GM18858 (cell line): Measurements from ENCODE around the gene TRIM34.
"Not testable (repeated sequence)": the region's sequence is repeated elsewhere in the genome, so short reads cannot be mapped to it uniquely, and the experiment has no call there.

ENCODE experiments used
- ATAC-seq: cut with Tn5 transposase; IDR thresholded peaks from one replicate; pipeline ENCODE4 v1.9.1; 2021; ENCODE audit not compliant: unreplicated experiment

TRIM34 gene

DNA sequence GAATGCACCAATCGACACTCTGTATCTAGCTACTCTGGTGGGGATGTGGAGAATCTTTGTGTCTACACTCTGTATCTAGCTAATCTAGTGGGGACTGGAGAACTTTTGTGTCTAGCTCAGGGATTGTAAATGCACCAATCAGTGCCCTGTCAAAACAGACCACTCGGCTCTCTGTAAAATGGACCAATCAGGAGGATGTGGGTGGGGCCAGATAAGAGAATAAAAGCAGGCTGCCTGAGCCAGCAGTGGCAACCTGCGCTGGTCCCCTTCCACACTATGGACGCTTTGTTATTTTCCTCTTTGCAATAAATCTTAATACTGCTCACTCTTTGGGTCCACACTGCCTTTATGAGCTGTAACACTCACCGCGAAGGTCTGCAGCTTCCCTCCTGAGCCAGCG is 58.8 kb downstream of the TRIM34 start:
- not testable (repeated sequence) for ATAC-seq

DNA sequence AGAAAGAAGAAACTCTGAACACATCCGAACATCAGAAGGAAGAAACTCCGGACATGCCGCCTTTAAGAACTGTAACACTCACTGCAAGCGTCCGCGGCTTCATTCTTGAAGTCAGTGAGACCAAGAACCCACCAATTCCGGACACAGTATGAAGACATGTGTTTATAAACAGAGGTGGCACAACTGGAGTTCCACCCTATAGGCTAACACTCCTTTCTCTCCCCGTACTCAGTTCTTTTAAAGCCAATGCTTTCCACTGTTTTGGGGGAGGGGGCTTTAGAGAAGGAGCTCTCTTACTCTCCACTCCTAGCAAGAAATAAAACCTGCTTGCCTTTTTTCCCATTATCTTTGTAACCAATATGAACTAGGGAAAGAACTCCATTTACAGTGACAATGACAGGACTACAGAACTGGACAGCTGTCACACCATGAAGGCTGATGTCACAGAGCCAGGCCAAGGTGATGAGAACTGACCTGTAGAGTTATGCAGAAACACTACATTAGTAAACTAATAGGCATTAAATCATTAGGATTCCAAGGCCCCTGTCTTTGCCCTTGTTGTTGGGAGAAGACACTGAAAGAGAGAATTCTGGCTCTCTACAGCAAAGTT is 59.3 kb downstream of the TRIM34 start:
- ATAC-seq: peak; percentile 1

DNA sequence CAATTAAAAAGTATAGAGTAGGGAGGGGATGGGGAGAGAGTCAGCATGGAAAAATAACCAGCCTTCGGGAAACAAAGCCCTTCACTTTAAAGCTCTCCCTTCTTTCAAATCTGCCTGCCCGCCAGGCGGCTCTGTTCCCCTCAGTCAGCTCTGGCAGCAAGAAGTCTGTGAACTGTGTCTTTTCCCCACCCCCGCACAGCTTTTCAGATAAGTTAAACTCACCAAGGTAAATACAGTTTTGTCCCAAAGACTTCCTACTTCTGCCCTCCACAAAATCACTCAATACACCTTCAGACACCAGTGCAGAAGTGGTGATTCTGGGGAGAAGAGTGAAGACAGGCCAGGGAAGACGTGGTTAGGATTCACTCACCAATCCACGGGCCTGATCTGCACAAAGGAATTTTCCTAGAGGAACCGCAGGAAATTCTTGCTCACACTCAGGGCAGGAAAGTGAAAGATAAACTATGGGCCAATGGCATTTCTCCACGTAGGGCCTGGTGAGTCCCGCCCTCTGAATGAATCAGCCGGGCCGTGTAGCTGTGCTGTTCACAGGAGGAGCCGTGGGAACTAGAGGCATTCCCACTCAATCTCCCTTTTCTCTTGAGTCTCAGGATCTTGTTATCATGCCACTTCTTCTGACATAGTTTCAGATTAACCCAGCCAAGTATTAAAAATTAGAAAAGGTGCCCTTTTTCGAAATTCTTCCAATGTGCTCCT is 60.0 kb downstream of the TRIM34 start, which contains the start of gene TRIM5:
TRIM5 (minus strand) TSS at position 429 of the 717 bp plus-strand sequence. CDS start 4,897 bp downstream, outside the sequence.
- ATAC-seq: peak; percentile 51

DNA sequence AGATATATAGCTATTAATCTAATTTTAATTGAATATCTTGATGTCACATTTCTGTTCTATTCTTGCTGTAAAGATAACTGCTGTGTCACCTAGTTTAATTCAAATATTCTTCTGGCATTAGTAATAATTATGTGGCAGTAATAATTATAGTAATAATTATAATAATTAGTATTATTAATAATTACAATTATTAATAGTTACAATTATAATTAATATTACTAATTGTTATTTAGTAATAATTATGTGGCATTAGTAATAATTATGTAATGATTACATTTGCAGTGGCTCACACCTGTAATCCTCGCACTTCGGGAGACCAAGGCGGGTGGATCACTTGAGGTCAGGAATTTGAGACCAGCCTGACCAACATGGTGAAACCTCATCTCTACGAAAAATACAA is 61.6 kb downstream of the TRIM34 start:
- no peak for ATAC-seq

DNA sequence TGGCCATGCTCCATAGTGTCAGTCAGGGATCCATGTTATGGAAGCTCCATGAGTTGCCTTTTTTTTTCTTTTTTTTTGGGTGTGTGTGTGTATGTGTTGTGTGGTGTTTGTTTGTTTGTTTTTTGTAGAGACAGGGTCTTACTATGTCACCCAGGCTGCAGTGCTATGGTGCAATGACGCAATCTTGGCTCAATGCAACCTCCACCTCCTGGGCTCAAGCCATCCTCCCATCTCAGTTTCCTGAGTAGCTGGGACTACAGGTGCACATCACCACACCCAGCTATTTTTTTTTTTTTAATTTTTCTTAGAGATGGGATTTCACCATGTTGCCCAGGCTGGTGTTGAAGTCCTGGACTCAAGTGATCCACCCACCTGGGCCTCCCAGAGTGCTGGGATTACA is 63.7 kb downstream of the TRIM34 start:
- ATAC-seq: no peak

DNA sequence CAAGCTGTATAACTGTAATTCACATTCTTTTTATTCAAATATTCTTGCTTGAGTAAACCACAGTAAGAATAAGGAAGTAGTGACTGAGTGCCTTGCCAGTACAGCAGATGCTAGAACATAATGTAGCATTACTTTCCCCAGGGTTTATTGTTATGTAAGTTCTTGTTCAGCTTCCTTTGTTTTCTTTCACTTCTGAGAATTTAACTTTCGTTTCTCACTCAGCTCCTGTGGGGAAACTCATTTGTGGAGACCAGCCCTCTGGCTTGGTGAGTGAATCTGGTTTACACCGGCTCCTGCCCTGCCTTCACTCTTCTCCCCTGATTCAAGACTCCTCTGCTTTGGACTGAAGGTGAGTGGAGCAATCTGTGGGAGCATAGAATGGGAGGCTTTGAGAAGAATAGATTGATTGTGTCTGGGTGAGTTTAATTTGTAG is 64.8 kb downstream of the TRIM34 start, which contains the start of gene TRIM22:
TRIM22 (plus strand) TSS at position 240 of the 433 bp plus-strand sequence. CDS start 6,443 bp downstream, outside the sequence.
- ATAC-seq: peak; percentile 80

DNA sequence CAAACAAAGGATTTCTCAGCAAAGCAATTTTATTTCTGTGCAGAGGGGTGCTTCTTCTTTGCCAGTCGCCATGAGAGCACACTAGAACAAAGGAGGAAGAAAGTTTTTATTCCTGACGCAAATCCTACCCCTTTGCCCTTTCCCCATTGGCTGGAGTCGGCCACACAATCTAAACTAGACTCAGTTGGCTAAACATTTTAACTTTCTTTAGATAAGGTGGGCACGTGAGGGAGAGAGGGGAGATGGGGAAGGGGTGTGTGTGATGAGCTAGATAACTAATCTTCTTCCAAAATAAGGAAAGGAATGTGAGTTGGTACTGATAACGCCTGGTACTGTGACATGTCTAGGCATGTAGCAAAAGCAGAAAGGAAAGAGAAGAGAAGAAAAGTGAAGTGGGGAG is 65.4 kb downstream of the TRIM34 start:
- no peak for ATAC-seq

DNA sequence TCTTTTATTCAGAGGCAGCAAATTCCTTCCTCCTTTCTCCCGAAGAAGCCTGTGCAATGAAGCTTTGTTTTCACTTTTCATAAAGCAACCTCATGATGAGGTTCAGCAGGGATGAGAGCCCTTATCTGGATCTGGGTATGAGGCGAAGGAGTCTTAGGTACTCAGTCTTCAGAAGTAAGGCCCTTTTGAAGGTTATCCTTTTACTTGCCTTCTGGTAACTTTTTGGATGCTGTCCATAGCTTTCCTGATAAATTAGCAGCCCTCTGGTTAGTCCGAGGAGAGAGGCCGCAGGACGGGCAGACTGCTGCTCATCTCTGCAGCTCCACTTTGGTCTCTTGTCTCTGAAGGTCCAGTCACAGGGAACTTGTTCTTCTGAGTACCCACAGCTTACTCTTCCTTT is 65.9 kb downstream of the TRIM34 start:
- ATAC-seq: no peak

DNA sequence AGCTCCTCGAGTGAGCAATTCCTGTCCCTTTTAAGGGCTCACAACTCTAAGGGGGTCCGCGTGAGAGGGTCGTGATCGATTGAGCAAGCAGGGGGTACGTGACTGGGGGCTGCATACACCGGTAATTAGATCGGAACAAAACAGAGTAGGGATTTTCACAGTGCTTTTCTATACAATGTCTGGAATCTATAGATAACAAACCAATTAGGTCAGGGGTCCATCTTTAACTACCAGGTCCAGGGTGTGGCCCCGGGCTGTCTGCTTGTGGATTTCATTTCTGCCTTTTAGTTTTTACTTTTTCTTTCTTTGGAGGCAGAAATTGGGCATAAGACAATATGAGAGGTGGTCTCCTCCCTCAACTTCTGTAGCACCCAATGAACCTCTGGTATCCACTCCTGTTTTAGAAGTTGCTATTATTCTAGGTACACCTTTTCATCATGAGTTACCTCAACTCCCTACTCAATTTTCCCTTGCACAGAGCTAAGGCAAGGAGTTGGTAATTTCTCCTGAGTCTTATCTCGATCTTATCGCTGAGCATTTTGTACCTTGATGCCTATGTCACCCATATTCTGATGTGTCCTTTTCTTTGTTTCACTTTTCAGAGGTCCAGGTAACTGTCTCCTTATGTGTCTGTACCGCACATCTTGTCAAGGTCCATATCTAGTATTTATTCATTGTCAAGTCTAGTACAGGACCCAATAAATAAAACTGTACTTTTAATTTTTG is 66.6 kb downstream of the TRIM34 start:
- ATAC-seq: not testable (repeated sequence)

DNA sequence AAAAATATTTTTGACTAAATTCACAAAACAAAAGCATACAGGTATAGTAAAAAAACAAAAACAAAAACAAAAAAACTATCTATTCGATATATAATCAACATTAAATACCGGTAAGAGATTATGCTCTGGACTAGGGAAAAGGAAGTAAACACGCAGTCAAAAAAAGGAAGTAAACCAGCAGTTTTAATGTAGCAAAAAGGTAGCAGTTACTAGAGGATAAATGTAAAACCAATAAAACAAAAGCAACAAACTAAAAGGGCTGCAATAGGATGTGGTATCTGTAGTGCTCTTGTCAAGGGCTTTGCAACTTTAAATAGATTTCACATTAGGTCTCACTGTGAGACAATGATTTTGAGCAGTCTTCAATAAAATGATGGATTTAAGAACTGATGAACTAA is 67.2 kb downstream of the TRIM34 start:
- no peak for ATAC-seq
